ENCODE data around the gene LAMA3. TPM values are rescaled to one million over a fixed set of nuclear protein-coding genes. Genes with fewer than 3 reads are reported as not detected.

Gene LAMA3
- total RNA-seq, 1 donor from 2014 or later: 0.47 TPM

DNA sequence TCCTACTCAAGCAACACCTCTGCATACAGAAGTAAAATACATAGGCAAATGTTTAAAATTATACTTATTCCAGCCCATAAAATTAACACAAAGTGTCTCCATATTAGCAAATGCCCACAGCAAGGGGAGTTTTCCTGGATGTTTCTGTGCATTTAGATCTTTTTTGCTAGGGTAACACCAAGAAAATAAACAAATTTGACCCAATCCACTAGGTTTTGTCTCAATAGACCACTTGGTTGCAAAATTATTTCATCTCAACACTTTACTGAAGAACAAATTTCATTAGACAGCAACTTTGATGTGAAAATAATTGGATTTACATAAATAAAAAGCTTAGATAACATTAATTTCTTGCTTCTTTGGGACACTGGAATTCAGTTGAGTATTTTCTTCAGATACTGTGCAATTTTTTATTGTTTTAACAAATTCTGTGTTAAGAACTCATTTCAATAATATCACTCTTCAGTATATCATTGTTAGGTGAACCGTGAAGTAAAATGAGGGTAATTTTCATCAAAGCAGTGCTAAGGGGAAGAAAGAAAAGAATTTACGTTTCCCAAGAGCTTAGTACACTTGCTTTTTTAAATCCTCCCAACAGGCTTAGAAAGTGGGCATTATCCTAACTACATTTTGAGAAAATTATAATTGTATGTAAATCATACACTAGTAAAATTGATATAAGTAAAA is 191.8 kb downstream of the LAMA3 start:
- Histone ChIP-seq H3K4me1 (peaks cover 13% of the 10 kb centered on the region), H3K36me3 (no peaks in the 10 kb centered on the region), H3K9ac (no peak overlapping the region), H4K20me1 (ENCODE audit: low read depth) (no peaks in the 10 kb centered on the region), H3K4me2 (no peak overlapping the region), H3K79me2 (ENCODE audit: low read depth) (no peaks in the 10 kb centered on the region), H3K9me3 (ENCODE audit: low read depth) (no peaks in the 10 kb centered on the region), H2AFZ (replicated peaks) (no peak overlapping the region), H3K4me3 (no peak overlapping the region), H3K27ac (no peak overlapping the region), H3K27me3 (no peaks in the 10 kb centered on the region), H3F3A (ENCODE audit: low read depth) (no peaks in the 10 kb centered on the region)
- DNase-seq (ENCODE audit: low spot score): no peak
- no peaks in the 10 kb centered on the region for H3K9me3 Mint-ChIP-seq
- peaks cover 6% of the 10 kb centered on the region for H3K4me1 Mint-ChIP-seq
- no peak overlapping the region for H3K4me3 Mint-ChIP-seq
- no peak overlapping the region for H3K27ac Mint-ChIP-seq
- H3K27me3 Mint-ChIP-seq (ENCODE audit: insufficient read depth, low read depth): peaks cover 6% of the 10 kb centered on the region
- TF ChIP-seq, protein P1, sequence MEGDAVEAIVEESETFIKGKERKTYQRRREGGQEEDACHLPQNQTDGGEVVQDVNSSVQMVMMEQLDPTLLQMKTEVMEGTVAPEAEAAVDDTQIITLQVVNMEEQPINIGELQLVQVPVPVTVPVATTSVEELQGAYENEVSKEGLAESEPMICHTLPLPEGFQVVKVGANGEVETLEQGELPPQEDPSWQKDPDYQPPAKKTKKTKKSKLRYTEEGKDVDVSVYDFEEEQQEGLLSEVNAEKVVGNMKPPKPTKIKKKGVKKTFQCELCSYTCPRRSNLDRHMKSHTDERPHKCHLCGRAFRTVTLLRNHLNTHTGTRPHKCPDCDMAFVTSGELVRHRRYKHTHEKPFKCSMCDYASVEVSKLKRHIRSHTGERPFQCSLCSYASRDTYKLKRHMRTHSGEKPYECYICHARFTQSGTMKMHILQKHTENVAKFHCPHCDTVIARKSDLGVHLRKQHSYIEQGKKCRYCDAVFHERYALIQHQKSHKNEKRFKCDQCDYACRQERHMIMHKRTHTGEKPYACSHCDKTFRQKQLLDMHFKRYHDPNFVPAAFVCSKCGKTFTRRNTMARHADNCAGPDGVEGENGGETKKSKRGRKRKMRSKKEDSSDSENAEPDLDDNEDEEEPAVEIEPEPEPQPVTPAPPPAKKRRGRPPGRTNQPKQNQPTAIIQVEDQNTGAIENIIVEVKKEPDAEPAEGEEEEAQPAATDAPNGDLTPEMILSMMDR (IDR thresholded peaks at IDR 0.05): no peak
- TF ChIP-seq EZH2 (IDR thresholded peaks at IDR 0.05) (no peak), EZH2phosphoT487 (IDR thresholded peaks at IDR 0.05) (no peak)
- H3K36me3 Mint-ChIP-seq: no peaks in the 10 kb centered on the region

DNA sequence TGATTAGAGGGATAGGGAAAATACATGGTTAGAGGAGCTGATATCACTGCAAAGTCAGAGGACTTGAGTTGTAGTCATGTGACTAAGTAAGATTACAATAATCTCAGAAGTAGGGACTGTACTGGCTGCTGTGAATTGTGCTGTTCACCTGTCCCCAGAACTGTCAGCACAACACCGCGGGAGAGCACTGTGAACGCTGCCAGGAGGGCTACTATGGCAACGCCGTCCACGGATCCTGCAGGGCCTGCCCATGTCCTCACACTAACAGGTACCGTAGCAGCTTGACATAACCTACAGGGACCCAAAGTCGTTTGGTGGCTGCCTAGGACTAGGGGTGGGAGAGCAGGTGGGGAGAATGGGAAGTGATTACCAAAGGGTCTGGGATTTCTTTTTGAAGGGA is 192.5 kb downstream of the LAMA3 start:
- Histone ChIP-seq H3K9me3 (ENCODE audit: low read depth) (no peaks in the 10 kb centered on the region), H3K79me2 (ENCODE audit: low read depth) (no peaks in the 10 kb centered on the region), H3K27ac (no peak overlapping the region), H3K4me1 (peaks cover 13% of the 10 kb centered on the region), H3K4me2 (no peak overlapping the region), H4K20me1 (ENCODE audit: low read depth) (no peaks in the 10 kb centered on the region), H3K36me3 (no peaks in the 10 kb centered on the region), H2AFZ (replicated peaks) (no peak overlapping the region), H3K4me3 (no peak overlapping the region), H3K9ac (no peak overlapping the region), H3F3A (ENCODE audit: low read depth) (no peaks in the 10 kb centered on the region), H3K27me3 (no peaks in the 10 kb centered on the region)
- no peak for DNase-seq (ENCODE audit: low spot score)
- H3K4me1 Mint-ChIP-seq: peaks cover 6% of the 10 kb centered on the region
- no peak overlapping the region for H3K27ac Mint-ChIP-seq
- no peaks in the 10 kb centered on the region for H3K9me3 Mint-ChIP-seq
- TF ChIP-seq EZH2 (IDR thresholded peaks at IDR 0.05) (no peak), EZH2phosphoT487 (IDR thresholded peaks at IDR 0.05) (no peak)
- TF ChIP-seq, protein P1 (IDR thresholded peaks at IDR 0.05): no peak
- no peak overlapping the region for H3K4me3 Mint-ChIP-seq
- H3K36me3 Mint-ChIP-seq: no peaks in the 10 kb centered on the region
- peaks cover 8% of the 10 kb centered on the region for H3K27me3 Mint-ChIP-seq (ENCODE audit: insufficient read depth, low read depth)

DNA sequence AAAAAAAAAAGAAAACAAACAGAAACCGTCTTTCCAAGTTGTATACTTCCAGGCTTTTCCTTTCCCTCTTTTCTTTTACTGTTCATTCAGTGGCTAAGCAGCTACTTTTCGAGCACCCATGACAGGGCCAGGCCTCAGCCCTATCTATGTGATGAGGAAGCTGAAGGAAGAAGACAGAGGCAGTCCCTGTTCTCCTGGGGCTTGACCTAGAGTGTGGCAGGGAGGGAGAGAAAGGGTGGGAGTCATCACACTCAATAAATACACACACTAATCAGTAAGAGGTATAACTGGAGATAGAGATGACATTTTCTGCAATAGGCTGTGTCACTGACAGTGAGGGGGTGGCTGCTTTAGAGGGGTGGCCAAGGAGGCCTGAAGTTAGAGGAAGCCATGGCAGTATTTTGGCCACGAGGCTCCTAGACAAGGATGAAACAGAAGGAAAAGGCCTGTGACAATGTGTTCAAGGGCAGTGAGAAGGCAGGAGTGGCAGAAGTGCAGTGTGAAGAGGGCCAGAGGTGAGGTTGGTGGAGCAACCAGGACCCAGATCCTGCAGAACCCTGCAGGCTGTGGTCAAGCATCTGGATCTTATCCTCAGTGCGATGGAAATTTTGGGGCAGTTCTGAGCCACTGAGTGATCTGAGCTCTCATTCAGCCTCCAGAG is 193.5 kb downstream of the LAMA3 start:
- H3K4me3 ChIP-seq: no peak overlapping the region
- Mint-ChIP-seq H3K36me3 (no peaks in the 10 kb centered on the region), H3K4me3 (no peak overlapping the region), H3K27ac (peak overlapping the region; percentile 59), H3K9me3 (no peaks in the 10 kb centered on the region), H3K4me1 (peaks cover 6% of the 10 kb centered on the region), H3K27me3 (ENCODE audit: insufficient read depth, low read depth) (peaks cover 8% of the 10 kb centered on the region)
- peaks cover 13% of the 10 kb centered on the region for H3K4me1 ChIP-seq
- H3K79me2 ChIP-seq (ENCODE audit: low read depth): no peaks in the 10 kb centered on the region
- H4K20me1 ChIP-seq (ENCODE audit: low read depth): no peaks in the 10 kb centered on the region
- H3K27ac ChIP-seq: no peak overlapping the region
- TF ChIP-seq, protein P1 (IDR thresholded peaks at IDR 0.05): no peak
- TF ChIP-seq EZH2 (IDR thresholded peaks at IDR 0.05) (no peak), EZH2phosphoT487 (IDR thresholded peaks at IDR 0.05) (no peak)
- H3K4me2 ChIP-seq: no peak overlapping the region
- DNase-seq (ENCODE audit: low spot score): no peak
- H3K27me3 ChIP-seq: no peaks in the 10 kb centered on the region
- no peak overlapping the region for H2AFZ ChIP-seq (replicated peaks)
- no peak overlapping the region for H3K9ac ChIP-seq
- H3K9me3 ChIP-seq (ENCODE audit: low read depth): no peaks in the 10 kb centered on the region
- no peaks in the 10 kb centered on the region for H3F3A ChIP-seq (ENCODE audit: low read depth)
- no peaks in the 10 kb centered on the region for H3K36me3 ChIP-seq

Measured in neural progenitor cell (in vitro differentiated cells).